Immature natural killer cell (primary cell): ENCODE measurements around the gene TAL2. TPM values are rescaled to one million over a fixed set of nuclear protein-coding genes. Genes with fewer than 3 reads are reported as not detected.

ENCODE experiments used
- DNase-seq, 3 donors: peaks; one replicate each; pipeline ENCODE4 v3.0.0; 2022; ENCODE audit warnings: mixed read lengths in 1 of 3
- H3K27ac Mint-ChIP-seq, 6 donors: one replicate each; pipeline ENCODE4 v1.8.0; 2020; ENCODE audit warnings: mixed read lengths in 6 of 6, mild to moderate bottlenecking in 5 of 6, inconsistent platforms in 4 of 6, moderate library complexity in 3 of 6
- H3K27me3 Mint-ChIP-seq, 3 donors: one replicate each; pipeline ENCODE4 v1.8.0; 2020 to 2021; ENCODE audit warnings: low read depth in 3 of 3, mild to moderate bottlenecking in 3 of 3, mixed read lengths in 3 of 3, moderate library complexity in 3 of 3, inconsistent platforms in 1 of 3
- H3K36me3 Mint-ChIP-seq, 3 donors: one replicate each; pipeline ENCODE4 v1.8.0; 2020; ENCODE audit warnings: mixed read lengths in 3 of 3, inconsistent platforms in 2 of 3, mild to moderate bottlenecking in 2 of 3
- H3K4me1 Mint-ChIP-seq, 2 donors: one replicate each; pipeline ENCODE4 v1.8.0; 2020; ENCODE audit warnings: inconsistent platforms in 2 of 2, mild to moderate bottlenecking in 2 of 2, mixed read lengths in 2 of 2, moderate library complexity in 1 of 2
- H3K4me3 Mint-ChIP-seq, 5 donors: one replicate each; pipeline ENCODE4 v1.8.0; 2020; ENCODE audit warnings: mild to moderate bottlenecking in 5 of 5, mixed read lengths in 5 of 5, inconsistent platforms in 3 of 5, moderate library complexity in 3 of 5
- H3K9me3 Mint-ChIP-seq, 6 donors: one replicate each; pipeline ENCODE4 v1.8.0; 2020; ENCODE audit warnings: mild to moderate bottlenecking in 6 of 6, mixed read lengths in 6 of 6, inconsistent platforms in 4 of 6, moderate library complexity in 3 of 6
- polyA plus RNA-seq, 3 donors: library from polyadenylated mRNA; unstranded; fragments of 300-500 nt; fragmentation: Illumina TruSeq; gene quantifications; one replicate each; pipeline ENCODE4 v1.2.3, GENCODE V29; 2021

Gene TAL2
- polyA plus RNA-seq, 3 donors from 2014 or later: not detected

- Mint-ChIP-seq H3K9me3 (peaks cover 0 to 1% (median 0%) of the 10 kb centered on the region in 6 donors), H3K36me3 (peaks cover 0 to 3% (median 0%) of the 10 kb centered on the region in 3 donors), H3K27ac (peak overlapping the region in 1 of 6 donors; percentile 28), H3K4me3 (peak overlapping the region; percentile 55 to 82 (median 72)), H3K4me1 (peaks cover 8 to 15% of the 10 kb centered on the region in 2 donors), H3K27me3 (peaks cover 3 to 21% (median 14%) of the 10 kb centered on the region in 3 donors)
- peak in 1 of 3 donors; percentile 1 for DNase-seq
Measured at GRCh38 chr9:105656131-105656921, 5.9 kb upstream of the TAL2 start.

GRCh38 chr9:105658351-105658750, 3.9 kb upstream of the TAL2 start:
- Mint-ChIP-seq H3K27ac (no peak overlapping the region), H3K9me3 (peaks cover 0 to 1% (median 0%) of the 10 kb centered on the region in 6 donors), H3K4me1 (peaks cover 8 to 15% of the 10 kb centered on the region in 2 donors), H3K4me3 (no peak overlapping the region), H3K27me3 (peaks cover 3 to 21% (median 14%) of the 10 kb centered on the region in 3 donors), H3K36me3 (peaks cover 0 to 3% (median 0%) of the 10 kb centered on the region in 3 donors)
- DNase-seq: no peak

GRCh38 chr9:105661011-105661410, 1.2 kb upstream of the TAL2 start:
- DNase-seq: no peak
- H3K4me1 Mint-ChIP-seq: peaks cover 8 to 10% of the 10 kb centered on the region in 2 donors
- peaks cover 0 to 3% (median 0%) of the 10 kb centered on the region in 3 donors for H3K36me3 Mint-ChIP-seq
- H3K4me3 Mint-ChIP-seq: no peak overlapping the region
- no peak overlapping the region for H3K27ac Mint-ChIP-seq
- H3K27me3 Mint-ChIP-seq: peaks cover 0 to 19% (median 12%) of the 10 kb centered on the region in 3 donors
- peaks cover 0 to 1% (median 0%) of the 10 kb centered on the region in 6 donors for H3K9me3 Mint-ChIP-seq

GRCh38 chr9:105663914-105664313, 1.7 kb downstream of the TAL2 start:
- H3K27me3 Mint-ChIP-seq: peaks cover 1 to 10% (median 5%) of the 10 kb centered on the region in 3 donors
- H3K4me3 Mint-ChIP-seq: no peak overlapping the region
- no peak overlapping the region for H3K27ac Mint-ChIP-seq
- peaks cover 0 to 1% (median 0%) of the 10 kb centered on the region in 6 donors for H3K9me3 Mint-ChIP-seq
- H3K4me1 Mint-ChIP-seq: no peaks in the 10 kb centered on the region
- DNase-seq: no peak
- no peaks in the 10 kb centered on the region for H3K36me3 Mint-ChIP-seq

- Mint-ChIP-seq H3K36me3 (peaks cover 0 to 3% (median 0%) of the 10 kb centered on the region in 3 donors), H3K4me1 (no peaks in the 10 kb centered on the region), H3K4me3 (no peak overlapping the region), H3K27me3 (peaks cover 6 to 12% (median 8%) of the 10 kb centered on the region in 3 donors), H3K9me3 (no peaks in the 10 kb centered on the region), H3K27ac (no peak overlapping the region)
- no peak for DNase-seq
Measured at GRCh38 chr9:105667867-105668266, 5.6 kb downstream of the TAL2 start.

- Mint-ChIP-seq H3K27me3 (peaks cover 6 to 9% (median 6%) of the 10 kb centered on the region in 3 donors), H3K36me3 (peaks cover 0 to 3% (median 0%) of the 10 kb centered on the region in 3 donors), H3K27ac (no peak overlapping the region), H3K4me3 (no peak overlapping the region), H3K4me1 (no peaks in the 10 kb centered on the region), H3K9me3 (no peaks in the 10 kb centered on the region)
- DNase-seq: no peak
Measured at GRCh38 chr9:105670315-105670714, 8.1 kb downstream of the TAL2 start.

GRCh38 chr9:105670775-105671174, 8.5 kb downstream of the TAL2 start:
- H3K27me3 Mint-ChIP-seq: peaks cover 6 to 8% (median 6%) of the 10 kb centered on the region in 3 donors
- no peaks in the 10 kb centered on the region for H3K9me3 Mint-ChIP-seq
- no peak overlapping the region for H3K4me3 Mint-ChIP-seq
- DNase-seq: no peak
- peaks cover 0 to 3% (median 0%) of the 10 kb centered on the region in 3 donors for H3K36me3 Mint-ChIP-seq
- H3K4me1 Mint-ChIP-seq: no peaks in the 10 kb centered on the region
- H3K27ac Mint-ChIP-seq: no peak overlapping the region

GRCh38 chr9:105672711-105673234, 10.5 kb downstream of the TAL2 start:
- H3K27me3 Mint-ChIP-seq: peaks cover 5 to 6% (median 5%) of the 10 kb centered on the region in 3 donors
- H3K36me3 Mint-ChIP-seq: peaks cover 0 to 3% (median 0%) of the 10 kb centered on the region in 3 donors
- no peak for DNase-seq
- H3K4me3 Mint-ChIP-seq: no peak overlapping the region
- H3K4me1 Mint-ChIP-seq: no peaks in the 10 kb centered on the region
- no peak overlapping the region for H3K27ac Mint-ChIP-seq
- no peaks in the 10 kb centered on the region for H3K9me3 Mint-ChIP-seq

- Mint-ChIP-seq H3K4me1 (no peaks in the 10 kb centered on the region), H3K36me3 (peaks cover 0 to 3% (median 0%) of the 10 kb centered on the region in 3 donors), H3K9me3 (no peaks in the 10 kb centered on the region), H3K4me3 (no peak overlapping the region), H3K27ac (no peak overlapping the region), H3K27me3 (peaks cover 5 to 6% (median 5%) of the 10 kb centered on the region in 3 donors)
- no peak for DNase-seq
Measured at GRCh38 chr9:105673850-105674387, 11.7 kb downstream of the TAL2 start.

GRCh38 chr9:105676351-105676923, 14.2 kb downstream of the TAL2 start:
- H3K9me3 Mint-ChIP-seq: no peaks in the 10 kb centered on the region
- peaks cover 0 to 4% (median 2%) of the 10 kb centered on the region in 3 donors for H3K27me3 Mint-ChIP-seq
- no peak overlapping the region for H3K4me3 Mint-ChIP-seq
- no peaks in the 10 kb centered on the region for H3K4me1 Mint-ChIP-seq
- H3K27ac Mint-ChIP-seq: no peak overlapping the region
- peaks cover 0 to 3% (median 0%) of the 10 kb centered on the region in 3 donors for H3K36me3 Mint-ChIP-seq
- no peak for DNase-seq

GRCh38 chr9:105678163-105678562, 15.9 kb downstream of the TAL2 start:
- Mint-ChIP-seq H3K4me1 (no peaks in the 10 kb centered on the region), H3K4me3 (no peak overlapping the region), H3K9me3 (no peaks in the 10 kb centered on the region), H3K27me3 (peaks cover 0 to 2% (median 0%) of the 10 kb centered on the region in 3 donors), H3K27ac (no peak overlapping the region), H3K36me3 (no peaks in the 10 kb centered on the region)
- DNase-seq: no peak

GRCh38 chr9:105678781-105679180, 16.5 kb downstream of the TAL2 start:
- Mint-ChIP-seq H3K4me3 (no peak overlapping the region), H3K9me3 (no peaks in the 10 kb centered on the region), H3K27ac (no peak overlapping the region), H3K4me1 (no peaks in the 10 kb centered on the region), H3K27me3 (peaks cover 0 to 2% (median 0%) of the 10 kb centered on the region in 3 donors), H3K36me3 (peaks cover 0 to 1% (median 0%) of the 10 kb centered on the region in 3 donors)
- no peak for DNase-seq

GRCh38 chr9:105679257-105680022, 17.2 kb downstream of the TAL2 start:
- DNase-seq: no peak
- Mint-ChIP-seq H3K27ac (no peak overlapping the region), H3K36me3 (peaks cover 0 to 4% (median 0%) of the 10 kb centered on the region in 3 donors), H3K4me1 (no peaks in the 10 kb centered on the region), H3K9me3 (no peaks in the 10 kb centered on the region), H3K27me3 (peaks cover 0 to 2% (median 0%) of the 10 kb centered on the region in 3 donors), H3K4me3 (no peak overlapping the region)
